ENCODE results near the gene C17orf107. TPM values are rescaled to one million over a fixed set of nuclear protein-coding genes. Genes with fewer than 3 reads are reported as not detected.

Gene C17orf107
- total RNA-seq, 1 experiment from 2014 or later = 1.7 TPM

GRCh38 chr17:4951486-4951885 is 52.1 kb downstream of the C17orf107 start:
- ATAC-seq (no peak), DNase-seq (ENCODE audit: low read depth, low spot score) (no peak)
- H4K20me1 ChIP-seq (ENCODE audit: insufficient read depth) = peaks cover 7% of the 10 kb centered on the region; the same call in 1 of the 2 replicates
- H3K36me3 ChIP-seq (ENCODE audit: control insufficient read depth in 1 of 2, insufficient read depth in 2 of 2, low read length in 2 of 2) = peaks cover 0 to 10% of the 10 kb centered on the region in 2 experiments; a peak in 1 of 4 replicates
- no TSS peak for BruUV-seq (replicated peaks)
- H3K27me3 ChIP-seq (ENCODE audit: insufficient read depth, low read length) = no peaks in the 10 kb centered on the region
- H3K4me2 ChIP-seq (ENCODE audit: low read length) = peak overlapping the region; percentile 100
- POLR2A ChIA-PET = interaction anchor here (1.7 to 3.0 kb wide), 2 partner anchors 11 to 16 kb away, joined by 8 to 22 read pairs; partner anchors contain the start of genes RNF167, SLC25A11 and SPAG7
- no peak overlapping the region for H2AFZ ChIP-seq (ENCODE audit: low read depth, low read length, poor library complexity, severe bottlenecking)
- peaks cover 17 to 50% of the 10 kb centered on the region in 2 experiments for H3K4me1 ChIP-seq (ENCODE audit: control insufficient read depth in 1 of 2, insufficient read depth in 2 of 2, low read length in 2 of 2)
- H3K9ac ChIP-seq (ENCODE audit: low read length) = peak overlapping the region; percentile 97
- no peak for TF ChIP-seq MAX (IDR thresholded peaks at IDR 0.05)
- TF ChIP-seq SRF (IDR thresholded peaks at IDR 0.05; ENCODE audit: low read depth) = no peak
- TF ChIP-seq FOSL1 (IDR thresholded peaks at IDR 0.05; ENCODE audit: low read depth) = no peak
- no peak for TF ChIP-seq CBX3 (IDR thresholded peaks at IDR 0.05; ENCODE audit: low read depth)
- TF ChIP-seq ATF3 (IDR thresholded peaks at IDR 0.05) = no peak
- no peak for TF ChIP-seq SIN3A (IDR thresholded peaks at IDR 0.05; ENCODE audit: low read depth)
- TF ChIP-seq EGR1 (IDR thresholded peaks at IDR 0.05; ENCODE audit: low read depth) = no peak
- TF ChIP-seq SP1 (IDR thresholded peaks at IDR 0.05; ENCODE audit: low read depth) = no peak
- no peak for TF ChIP-seq POLR2A (IDR thresholded peaks at IDR 0.05; ENCODE audit: borderline replicate concordance, extremely low read depth, insufficient read depth, insufficient read length)
- TF ChIP-seq ZNF274 (IDR thresholded peaks at IDR 0.05; ENCODE audit: low read depth, low read length) = no peak
- no peak for TF ChIP-seq ZBTB33 (IDR thresholded peaks at IDR 0.05; ENCODE audit: extremely low read depth, insufficient replicate concordance, low read length)
- TF ChIP-seq ELF1 (IDR thresholded peaks at IDR 0.05; ENCODE audit: borderline replicate concordance, low read depth) = no peak
- no peak for TF ChIP-seq POLR2AphosphoS5 (IDR thresholded peaks at IDR 0.05; ENCODE audit: low read depth, low read length)
- no peaks in the 10 kb centered on the region for H3K9me2 ChIP-seq (ENCODE audit: insufficient read depth)
- H3K79me2 ChIP-seq (ENCODE audit: insufficient read depth, low read length) = peaks cover 31% of the 10 kb centered on the region
- no peaks in the 10 kb centered on the region for H3K9me3 ChIP-seq (ENCODE audit: control insufficient read depth in 1 of 2, insufficient read depth in 1 of 2, low read depth in 1 of 2, low read length in 2 of 2)
- RAD21 ChIA-PET (ENCODE audit: low non-redundant PET in 1 of 2, low total read pairs in 2 of 2, uncharacterized antibody in 2 of 2, unreplicated experiment in 2 of 2) = no interaction called here
- CTCF ChIA-PET = no interaction called here
- intact Hi-C loops (cut with micrococcal nuclease) = no loop called here
- H3K4me3 ChIP-seq (replicated peaks in 1 of 2; ENCODE audit: low read depth in 1 of 2, low read length in 2 of 2) = peak overlapping the region in 1 of 2 experiments; percentile 96; a peak in 2 of 4 replicates
- peak overlapping the region; percentile 99 for H3K27ac ChIP-seq (ENCODE audit: low read depth, low read length)

Other genes with a start within 250 kb of the C17orf107 start
- gene PELP1, start 195.4 kb upstream of the C17orf107 start, total RNA-seq (2021; ENCODE audit: unreplicated experiment) = 93.4 TPM
- gene ARRB2, start 188.9 kb upstream of the C17orf107 start, total RNA-seq (2021; ENCODE audit: unreplicated experiment) = 70.8 TPM
- 13.7 TPM for gene MED11, start 168.1 kb upstream of the C17orf107 start, total RNA-seq (2021; ENCODE audit: unreplicated experiment)
- 2.8 TPM for gene ZMYND15, start 159.7 kb upstream of the C17orf107 start, total RNA-seq (2021; ENCODE audit: unreplicated experiment)
- gene CXCL16, start 159.6 kb upstream of the C17orf107 start, total RNA-seq (2021; ENCODE audit: unreplicated experiment) = 44.8 TPM
- not detected for gene TM4SF5, start 127.7 kb upstream of the C17orf107 start, total RNA-seq (2021; ENCODE audit: unreplicated experiment)
- gene VMO1, start 113.2 kb upstream of the C17orf107 start, total RNA-seq (2021; ENCODE audit: unreplicated experiment) = 0.76 TPM
- gene GLTPD2, start 110.6 kb upstream of the C17orf107 start, total RNA-seq (2021; ENCODE audit: unreplicated experiment) = not detected
- 221 TPM for gene PSMB6, start 103.4 kb upstream of the C17orf107 start, total RNA-seq (2021; ENCODE audit: unreplicated experiment)
- 47.7 TPM for gene PLD2, start 92.4 kb upstream of the C17orf107 start, total RNA-seq (2021; ENCODE audit: unreplicated experiment)
- 85.2 TPM for gene MINK1, start 66.2 kb upstream of the C17orf107 start, total RNA-seq (2021; ENCODE audit: unreplicated experiment)
- 0.30 TPM for gene CHRNE, start 3.6 kb downstream of the C17orf107 start, total RNA-seq (2021; ENCODE audit: unreplicated experiment)
- not detected for gene GP1BA, start 32.7 kb downstream of the C17orf107 start, total RNA-seq (2021; ENCODE audit: unreplicated experiment)
- gene SLC25A11, start 40.5 kb downstream of the C17orf107 start, total RNA-seq (2021; ENCODE audit: unreplicated experiment) = 75.1 TPM
- 105 TPM for gene RNF167, start 40.7 kb downstream of the C17orf107 start, total RNA-seq (2021; ENCODE audit: unreplicated experiment)
- 1,213 TPM for gene PFN1, start 49.0 kb downstream of the C17orf107 start, total RNA-seq (2021; ENCODE audit: unreplicated experiment)
- gene ENO3, start 51.6 kb downstream of the C17orf107 start, total RNA-seq (2021; ENCODE audit: unreplicated experiment) = 24.6 TPM
- gene SPAG7, start 68.3 kb downstream of the C17orf107 start, total RNA-seq (2021; ENCODE audit: unreplicated experiment) = 49.9 TPM
- 37.8 TPM for gene CAMTA2, start 88.1 kb downstream of the C17orf107 start, total RNA-seq (2021; ENCODE audit: unreplicated experiment)
- gene INCA1, start 98.0 kb downstream of the C17orf107 start, total RNA-seq (2021; ENCODE audit: unreplicated experiment) = 0.74 TPM
- 121 TPM for gene KIF1C, start 98.4 kb downstream of the C17orf107 start, total RNA-seq (2021; ENCODE audit: unreplicated experiment)
- not detected for gene SLC52A1, start 135.9 kb downstream of the C17orf107 start, total RNA-seq (2021; ENCODE audit: unreplicated experiment)
- 0.05 TPM for gene ZFP3, start 178.9 kb downstream of the C17orf107 start, total RNA-seq (2021; ENCODE audit: unreplicated experiment)
- gene ZNF232, start 212.3 kb downstream of the C17orf107 start, total RNA-seq (2021; ENCODE audit: unreplicated experiment) = 11.1 TPM
- gene USP6, start 216.5 kb downstream of the C17orf107 start, total RNA-seq (2021; ENCODE audit: unreplicated experiment) = 0.10 TPM